ENCODE results near the gene OTUB2. TPM values are rescaled to one million over a fixed set of nuclear protein-coding genes. Genes with fewer than 3 reads are reported as not detected.

Gene OTUB2
- polyA plus RNA-seq, 2 donors = 2.3 to 3.9 TPM

- H3K36me3 ChIP-seq (ENCODE audit: control insufficient read depth in 2 of 2, insufficient read depth in 2 of 2, low read length in 1 of 2) = peaks cover 7 to 30% of the 10 kb centered on the region in 2 donors
- WGBS, 2 donors = 75 to 79% methylated on average over 13 of the region's 13 CpGs
Observed at GRCh38 chr14:94043111-94043755, 17.1 kb downstream of the OTUB2 start.

GRCh38 chr14:94043756-94044475, 17.8 kb downstream of the OTUB2 start:
- Histone ChIP-seq H3K27me3 (ENCODE audit: control insufficient read depth in 1 of 2, insufficient read depth in 2 of 2, low read length in 2 of 2) (no peaks in the 10 kb centered on the region), H3K9me3 (ENCODE audit: control insufficient read depth in 2 of 2, insufficient read depth in 1 of 2, low read depth in 1 of 2, low read length in 1 of 2) (no peaks in the 10 kb centered on the region), H3K4me1 (ENCODE audit: control insufficient read depth in 2 of 2, insufficient read depth in 2 of 2, low read length in 1 of 2) (peaks cover 0 to 5% of the 10 kb centered on the region in 2 donors), H3K27ac (ENCODE audit: low read depth in 2 of 2, low read length in 1 of 2) (no peak overlapping the region), H3K4me3 (ENCODE audit: low read depth in 1 of 2, low read length in 2 of 2) (no peak overlapping the region), H3K36me3 (ENCODE audit: control insufficient read depth in 2 of 2, insufficient read depth in 2 of 2, low read length in 1 of 2) (peaks cover 12 to 36% of the 10 kb centered on the region in 2 donors)
- 88 to 89% methylated on average over 14 of the region's 14 CpGs for WGBS, 2 donors

More at GRCh38 chr14:94043111-94043755, 17.1 kb downstream of the OTUB2 start:
- H3K9me3 ChIP-seq (ENCODE audit: control insufficient read depth in 2 of 2, insufficient read depth in 1 of 2, low read depth in 1 of 2, low read length in 1 of 2) = no peaks in the 10 kb centered on the region
- H3K27me3 ChIP-seq (ENCODE audit: control insufficient read depth in 1 of 2, insufficient read depth in 2 of 2, low read length in 2 of 2) = no peaks in the 10 kb centered on the region
- no peak overlapping the region for H3K27ac ChIP-seq (ENCODE audit: low read depth in 2 of 2, low read length in 1 of 2)
- peaks cover 0 to 5% of the 10 kb centered on the region in 2 donors for H3K4me1 ChIP-seq (ENCODE audit: control insufficient read depth in 2 of 2, insufficient read depth in 2 of 2, low read length in 1 of 2)
- H3K4me3 ChIP-seq (ENCODE audit: low read depth in 1 of 2, low read length in 2 of 2) = no peak overlapping the region

GRCh38 chr14:94044476-94045091, 18.4 kb downstream of the OTUB2 start:
- 87 to 89% methylated on average over 20 of the region's 20 CpGs for WGBS, 2 donors
- peaks cover 0 to 5% of the 10 kb centered on the region in 2 donors for H3K4me1 ChIP-seq (ENCODE audit: control insufficient read depth in 2 of 2, insufficient read depth in 2 of 2, low read length in 1 of 2)
- H3K27me3 ChIP-seq (ENCODE audit: control insufficient read depth in 1 of 2, insufficient read depth in 2 of 2, low read length in 2 of 2) = no peaks in the 10 kb centered on the region
- peaks cover 12 to 41% of the 10 kb centered on the region in 2 donors for H3K36me3 ChIP-seq (ENCODE audit: control insufficient read depth in 2 of 2, insufficient read depth in 2 of 2, low read length in 1 of 2)
- H3K27ac ChIP-seq (ENCODE audit: low read depth in 2 of 2, low read length in 1 of 2) = no peak overlapping the region
- no peak overlapping the region for H3K4me3 ChIP-seq (ENCODE audit: low read depth in 1 of 2, low read length in 2 of 2)
- H3K9me3 ChIP-seq (ENCODE audit: control insufficient read depth in 2 of 2, insufficient read depth in 1 of 2, low read depth in 1 of 2, low read length in 1 of 2) = no peaks in the 10 kb centered on the region

DNA sequence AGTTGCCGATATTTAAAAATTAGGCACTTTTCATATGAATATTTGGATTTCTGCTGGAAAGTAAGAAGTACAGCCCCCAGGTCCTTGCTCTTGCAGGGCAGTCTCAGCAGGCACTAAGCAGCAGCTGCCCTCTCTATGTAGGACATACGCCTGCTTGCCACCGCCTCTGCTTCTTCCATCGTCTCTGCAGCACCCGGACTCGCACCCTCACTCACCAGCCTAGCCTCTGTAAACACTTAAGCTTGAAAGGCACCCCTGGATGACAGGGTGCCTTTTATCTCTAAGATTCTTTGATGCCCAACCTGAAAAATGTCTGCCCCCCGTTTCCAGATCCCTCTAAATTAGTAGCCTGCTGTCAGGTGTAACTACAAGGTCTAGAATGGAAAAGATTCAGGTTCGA, 19.0 kb downstream of the OTUB2 start:
- no peaks in the 10 kb centered on the region for H3K9me3 ChIP-seq (ENCODE audit: control insufficient read depth in 2 of 2, insufficient read depth in 1 of 2, low read depth in 1 of 2, low read length in 1 of 2)
- peaks cover 0 to 5% of the 10 kb centered on the region in 2 donors for H3K4me1 ChIP-seq (ENCODE audit: control insufficient read depth in 2 of 2, insufficient read depth in 2 of 2, low read length in 1 of 2)
- H3K4me3 ChIP-seq (ENCODE audit: low read depth in 1 of 2, low read length in 2 of 2) = no peak overlapping the region
- 89% methylated on average over 8 of the region's 8 CpGs for WGBS, 2 donors
- peaks cover 12 to 45% of the 10 kb centered on the region in 2 donors for H3K36me3 ChIP-seq (ENCODE audit: control insufficient read depth in 2 of 2, insufficient read depth in 2 of 2, low read length in 1 of 2)
- no peaks in the 10 kb centered on the region for H3K27me3 ChIP-seq (ENCODE audit: control insufficient read depth in 1 of 2, insufficient read depth in 2 of 2, low read length in 2 of 2)
- H3K27ac ChIP-seq (ENCODE audit: low read depth in 2 of 2, low read length in 1 of 2) = no peak overlapping the region

DNA sequence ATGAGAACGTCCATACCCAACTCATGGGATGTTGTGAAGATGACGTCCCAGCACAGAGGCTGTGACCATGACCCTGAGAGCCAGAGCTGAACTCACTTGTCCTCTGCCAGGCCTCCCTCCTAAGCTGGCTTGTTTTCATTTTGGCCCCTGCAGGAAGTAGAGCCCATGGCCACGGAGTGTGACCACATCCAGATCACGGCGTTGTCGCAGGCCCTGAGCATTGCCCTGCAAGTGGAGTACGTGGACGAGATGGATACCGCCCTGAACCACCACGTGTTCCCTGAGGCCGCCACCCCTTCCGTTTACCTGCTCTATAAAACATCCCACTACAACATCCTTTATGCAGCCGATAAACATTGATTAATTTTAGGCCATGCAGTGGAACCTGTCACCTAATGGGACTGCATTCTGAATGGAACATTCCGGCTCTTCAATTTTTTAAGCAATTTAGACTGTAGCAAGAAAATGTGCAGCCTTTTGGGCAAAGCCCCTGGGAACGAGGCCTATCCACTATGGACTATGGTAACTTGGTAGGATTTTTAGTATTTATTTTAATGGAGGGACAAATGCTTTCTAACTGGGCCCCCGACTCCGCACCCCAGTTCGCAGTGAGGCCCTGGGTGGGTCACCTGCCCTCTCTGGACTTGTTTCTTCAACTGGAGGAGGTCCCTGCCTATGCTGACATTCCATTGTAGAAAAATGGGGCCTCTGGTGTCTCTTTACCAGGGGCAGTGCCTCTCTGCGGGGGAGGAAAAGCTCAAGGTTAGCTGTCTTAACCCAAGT, 19.6 kb downstream of the OTUB2 start:
- WGBS, 2 donors = 86 to 88% methylated on average over 19 of the region's 19 CpGs
- no peaks in the 10 kb centered on the region for H3K9me3 ChIP-seq (ENCODE audit: control insufficient read depth in 2 of 2, insufficient read depth in 1 of 2, low read depth in 1 of 2, low read length in 1 of 2)
- H3K27ac ChIP-seq (ENCODE audit: low read depth in 2 of 2, low read length in 1 of 2) = no peak overlapping the region
- no peak overlapping the region for H3K4me3 ChIP-seq (ENCODE audit: low read depth in 1 of 2, low read length in 2 of 2)
- no peaks in the 10 kb centered on the region for H3K27me3 ChIP-seq (ENCODE audit: control insufficient read depth in 1 of 2, insufficient read depth in 2 of 2, low read length in 2 of 2)
- peaks cover 16 to 50% of the 10 kb centered on the region in 2 donors for H3K36me3 ChIP-seq (ENCODE audit: control insufficient read depth in 2 of 2, insufficient read depth in 2 of 2, low read length in 1 of 2)
- peaks cover 0 to 5% of the 10 kb centered on the region in 2 donors for H3K4me1 ChIP-seq (ENCODE audit: control insufficient read depth in 2 of 2, insufficient read depth in 2 of 2, low read length in 1 of 2)

- no peak overlapping the region for H3K27ac ChIP-seq (ENCODE audit: low read depth in 2 of 2, low read length in 1 of 2)
- H3K9me3 ChIP-seq (ENCODE audit: control insufficient read depth in 2 of 2, insufficient read depth in 1 of 2, low read depth in 1 of 2, low read length in 1 of 2) = no peaks in the 10 kb centered on the region
- 79% methylated on average over 7 of the region's 7 CpGs for WGBS, 2 donors
- H3K4me3 ChIP-seq (ENCODE audit: low read depth in 1 of 2, low read length in 2 of 2) = no peak overlapping the region
- H3K4me1 ChIP-seq (ENCODE audit: control insufficient read depth in 2 of 2, insufficient read depth in 2 of 2, low read length in 1 of 2) = peaks cover 0 to 5% of the 10 kb centered on the region in 2 donors
- H3K36me3 ChIP-seq (ENCODE audit: control insufficient read depth in 2 of 2, insufficient read depth in 2 of 2, low read length in 1 of 2) = peaks cover 17 to 53% of the 10 kb centered on the region in 2 donors
- no peaks in the 10 kb centered on the region for H3K27me3 ChIP-seq (ENCODE audit: control insufficient read depth in 1 of 2, insufficient read depth in 2 of 2, low read length in 2 of 2)
Observed at GRCh38 chr14:94046696-94047250, 20.6 kb downstream of the OTUB2 start.

GRCh38 chr14:94047581-94047980, 21.4 kb downstream of the OTUB2 start:
- no peak overlapping the region for H3K4me3 ChIP-seq (ENCODE audit: low read depth in 1 of 2, low read length in 2 of 2)
- H3K36me3 ChIP-seq (ENCODE audit: control insufficient read depth in 2 of 2, insufficient read depth in 2 of 2, low read length in 1 of 2) = peaks cover 23 to 57% of the 10 kb centered on the region in 2 donors
- H3K27me3 ChIP-seq (ENCODE audit: control insufficient read depth in 1 of 2, insufficient read depth in 2 of 2, low read length in 2 of 2) = no peaks in the 10 kb centered on the region
- no peaks in the 10 kb centered on the region for H3K9me3 ChIP-seq (ENCODE audit: control insufficient read depth in 2 of 2, insufficient read depth in 1 of 2, low read depth in 1 of 2, low read length in 1 of 2)
- WGBS, 2 donors = 90 to 93% methylated on average over 3 of the region's 3 CpGs
- no peak overlapping the region for H3K27ac ChIP-seq (ENCODE audit: low read depth in 2 of 2, low read length in 1 of 2)
- H3K4me1 ChIP-seq (ENCODE audit: control insufficient read depth in 2 of 2, insufficient read depth in 2 of 2, low read length in 1 of 2) = peaks cover 0 to 3% of the 10 kb centered on the region in 2 donors

DNA sequence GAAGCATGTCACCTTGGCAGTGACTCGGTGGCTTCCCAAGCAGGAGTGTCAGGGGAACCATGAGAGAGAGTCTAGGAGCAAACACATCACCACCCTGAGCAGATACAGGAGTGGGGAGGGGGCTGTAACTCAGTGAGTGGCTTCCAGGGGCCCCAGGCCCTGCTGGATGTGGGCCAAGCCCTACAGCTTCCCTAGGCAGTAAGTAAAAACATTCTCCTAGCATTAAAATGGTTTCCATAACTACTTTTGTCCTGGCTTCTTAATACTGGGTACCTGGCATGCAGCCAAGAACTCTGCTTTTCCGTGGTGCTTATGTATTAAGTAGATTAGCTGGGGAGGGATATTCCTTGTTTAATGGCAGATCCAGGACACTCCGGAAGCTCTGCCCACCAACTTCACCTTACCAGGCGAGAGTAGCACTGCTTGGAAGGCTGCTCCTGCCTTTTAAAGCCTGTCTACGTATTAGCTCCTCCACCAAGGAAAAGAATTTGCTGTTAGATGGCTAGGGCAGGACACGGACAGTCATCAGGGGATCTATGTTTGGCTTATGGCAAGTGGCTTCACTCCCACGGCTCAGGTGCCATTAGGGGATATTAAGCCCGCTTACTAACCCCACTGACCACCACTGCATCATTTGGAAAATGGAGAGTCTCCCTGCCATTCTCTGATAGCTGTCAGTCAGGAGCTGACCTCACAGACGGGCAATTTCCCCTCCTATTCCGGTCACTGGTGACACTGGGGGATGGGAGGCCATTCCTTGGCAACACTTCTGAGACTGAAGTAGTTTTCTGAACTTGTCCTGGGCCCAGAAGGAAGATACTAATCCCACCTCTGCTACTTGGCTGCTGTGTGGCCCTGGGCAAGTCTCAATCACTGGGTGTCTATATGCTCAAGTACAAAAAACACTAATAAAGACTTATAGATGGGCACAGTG, 22.8 kb downstream of the OTUB2 start:
- H3K27ac ChIP-seq (ENCODE audit: low read depth in 2 of 2, low read length in 1 of 2) = no peak overlapping the region
- no peaks in the 10 kb centered on the region for H3K27me3 ChIP-seq (ENCODE audit: control insufficient read depth in 1 of 2, insufficient read depth in 2 of 2, low read length in 2 of 2)
- peaks cover 32 to 56% of the 10 kb centered on the region in 2 donors for H3K36me3 ChIP-seq (ENCODE audit: control insufficient read depth in 2 of 2, insufficient read depth in 2 of 2, low read length in 1 of 2)
- no peak overlapping the region for H3K4me3 ChIP-seq (ENCODE audit: low read depth in 1 of 2, low read length in 2 of 2)
- no peaks in the 10 kb centered on the region for H3K9me3 ChIP-seq (ENCODE audit: control insufficient read depth in 2 of 2, insufficient read depth in 1 of 2, low read depth in 1 of 2, low read length in 1 of 2)
- WGBS, 2 donors = 74 to 80% methylated on average over 10 of the region's 10 CpGs
- H3K4me1 ChIP-seq (ENCODE audit: control insufficient read depth in 2 of 2, insufficient read depth in 2 of 2, low read length in 1 of 2) = no peaks in the 10 kb centered on the region

All from esophagus (tissue), 2 donors.